ENCODE results near the gene DNAH1.

Gene DNAH1

DNA sequence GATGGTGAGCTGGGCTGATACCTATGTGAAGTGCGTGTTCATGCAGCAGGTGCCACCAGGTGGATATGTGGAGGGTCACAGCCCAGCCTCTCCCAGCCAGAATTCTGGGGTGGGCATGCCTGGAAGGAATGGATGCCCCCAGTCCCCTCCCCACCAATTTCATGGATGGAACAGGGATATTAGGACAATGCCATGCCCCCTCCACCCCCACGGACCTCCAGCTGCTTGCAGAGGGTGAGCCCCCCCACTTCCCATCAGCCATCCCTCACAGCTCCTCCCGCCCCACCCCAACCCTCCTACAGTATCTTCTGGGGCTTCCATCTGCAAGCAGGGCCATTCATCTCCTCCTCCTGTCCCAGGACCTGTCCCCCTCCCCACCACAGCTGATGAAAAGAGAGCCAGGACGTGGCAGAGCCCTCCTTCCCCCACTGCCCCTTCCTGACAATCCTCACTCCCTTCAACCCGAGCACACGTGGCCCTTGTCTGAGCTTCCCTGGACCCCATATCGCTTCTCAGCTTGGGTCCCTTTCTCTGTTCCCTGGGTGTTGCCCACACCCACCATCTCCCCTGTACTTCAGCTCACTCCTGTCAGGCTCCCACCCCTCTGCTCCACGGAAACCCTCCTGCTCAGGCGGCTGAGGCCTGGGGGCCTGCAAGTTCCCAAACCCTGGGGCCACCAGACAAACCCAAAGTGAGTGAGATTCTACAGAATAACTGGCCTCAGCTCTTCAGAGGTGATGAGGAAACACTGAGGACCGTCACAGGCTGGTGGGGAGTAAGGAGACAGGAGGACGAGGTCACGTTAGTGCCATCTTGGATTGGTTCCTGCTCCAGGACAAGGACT is 131.6 kb downstream of the DNAH1 start:
- H3K27ac ChIP-seq = no peak overlapping the region
- H3K4me3 ChIP-seq = no peak overlapping the region
